ENCODE data around the gene SLC10A7.
A peak's percentile ranks its signal among the peaks of the same experiment; 100 is the strongest.

Gene SLC10A7

DNA sequence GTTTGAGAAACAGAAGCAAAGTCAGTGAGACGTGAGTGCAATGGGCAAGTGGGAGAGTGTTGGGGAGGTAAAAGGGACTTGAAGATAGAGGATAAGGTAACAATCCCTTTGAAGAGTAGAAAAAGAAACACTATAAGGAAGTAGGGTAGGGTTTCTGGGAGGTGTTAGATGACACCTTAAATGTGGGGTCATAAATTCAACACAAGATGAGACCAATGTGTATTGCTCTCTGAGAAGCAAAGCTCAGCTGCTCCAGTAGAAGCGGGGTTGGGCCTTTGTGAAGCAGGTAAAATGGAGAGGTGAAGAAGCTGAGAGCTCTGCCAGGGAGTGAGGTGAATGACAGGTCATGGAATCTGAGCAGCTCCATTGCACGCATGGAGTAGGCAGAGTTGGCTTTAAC is 222.1 kb downstream of the SLC10A7 start:
- no peak for DNase-seq

DNA sequence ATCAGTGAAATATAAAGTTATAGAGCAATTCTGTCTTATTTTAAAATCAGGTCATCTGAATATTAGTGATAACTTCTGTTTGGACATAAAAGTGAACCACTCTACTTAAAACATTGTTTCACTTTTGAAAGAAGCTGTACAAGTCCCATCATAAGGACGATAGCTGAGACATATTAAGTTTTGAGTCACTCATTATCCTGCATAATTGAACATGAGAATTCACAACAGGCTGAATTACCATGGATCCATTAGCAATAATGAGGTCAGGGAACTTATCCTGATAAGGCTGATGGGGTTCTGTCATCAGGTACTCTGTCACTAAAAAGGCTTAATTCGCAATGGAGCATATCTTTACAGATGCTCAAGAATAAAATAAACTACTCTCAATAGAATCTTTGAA is 227.0 kb downstream of the SLC10A7 start:
- no peak for DNase-seq

DNA sequence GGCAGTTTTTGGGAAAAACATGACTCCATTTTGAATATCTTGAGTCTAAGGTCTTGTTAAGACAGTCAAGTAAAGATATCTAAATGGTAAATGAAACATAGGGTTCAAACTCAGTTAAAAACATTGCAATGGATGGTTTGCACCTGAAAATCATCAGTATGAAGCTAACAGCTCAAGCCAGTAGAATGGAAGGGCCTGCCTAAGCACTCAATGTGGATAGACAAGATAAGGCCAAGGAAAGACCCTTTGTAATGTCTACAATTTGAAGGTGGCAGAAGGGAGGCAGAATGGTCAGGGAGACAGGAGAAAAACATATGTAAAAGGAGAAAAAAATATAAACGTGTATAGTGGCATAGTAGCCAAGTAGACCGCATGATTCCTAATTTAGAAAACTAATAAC is 229.2 kb downstream of the SLC10A7 start:
- no peak for DNase-seq

DNA sequence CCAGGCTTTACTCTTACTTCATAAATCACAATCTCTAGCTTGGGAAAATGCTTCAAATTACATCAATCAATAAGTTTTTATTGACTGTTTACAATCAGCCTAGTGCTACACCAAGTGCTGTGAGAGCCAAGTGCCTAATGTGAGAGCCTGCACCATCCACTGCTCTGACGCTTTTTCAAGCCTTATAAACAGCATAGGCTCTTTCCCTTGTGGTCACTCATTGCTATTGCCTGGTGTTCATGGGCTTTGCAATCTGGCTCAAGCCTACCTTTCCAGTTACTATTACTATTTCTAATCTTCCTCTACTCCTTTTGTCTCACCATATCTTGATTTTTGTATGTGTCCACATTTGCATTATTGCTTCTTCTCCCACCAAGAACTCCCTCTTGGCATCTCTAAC is 230.4 kb downstream of the SLC10A7 start:
- no peak for DNase-seq

DNA sequence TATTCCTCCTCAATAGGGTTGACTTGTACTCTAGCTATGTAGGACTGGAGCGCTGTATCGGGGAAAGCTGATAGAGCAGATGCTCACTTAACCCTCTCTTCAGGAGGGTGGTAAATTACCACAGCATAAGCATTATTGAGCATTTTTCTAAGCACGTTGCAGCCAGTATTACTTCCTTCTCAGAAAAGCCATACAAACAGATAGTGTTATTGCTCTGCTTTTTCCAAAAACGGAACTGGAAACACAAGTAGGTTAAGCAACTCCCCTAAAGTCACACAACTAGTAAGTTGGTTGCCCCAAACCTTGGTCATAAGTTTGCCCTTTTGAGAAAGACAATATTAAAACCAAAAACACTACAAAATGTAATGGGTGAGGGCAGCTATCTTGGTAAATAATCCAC is 233.5 kb downstream of the SLC10A7 start:
- DNase-seq = peak; percentile 87

DNA sequence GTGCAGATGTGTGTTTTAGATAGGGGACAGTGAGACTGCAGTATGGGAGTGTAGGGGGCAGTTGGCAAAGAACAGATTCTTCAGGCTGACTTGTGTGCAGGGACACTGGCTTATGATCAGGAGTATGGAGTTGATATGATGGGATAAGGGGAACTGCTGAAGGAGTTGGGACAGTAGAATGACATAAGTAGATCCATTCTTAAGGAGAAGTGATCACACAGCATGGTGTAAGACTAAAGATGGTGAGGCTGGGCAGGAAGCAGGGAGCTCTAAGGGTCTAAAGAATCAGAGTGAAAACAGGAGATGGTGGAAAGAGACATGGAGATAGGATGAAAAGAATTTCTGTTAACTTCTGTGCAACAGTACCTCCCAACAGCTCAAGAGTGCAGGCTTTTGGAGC is 236.7 kb downstream of the SLC10A7 start:
- DNase-seq = peak; percentile 53

DNA sequence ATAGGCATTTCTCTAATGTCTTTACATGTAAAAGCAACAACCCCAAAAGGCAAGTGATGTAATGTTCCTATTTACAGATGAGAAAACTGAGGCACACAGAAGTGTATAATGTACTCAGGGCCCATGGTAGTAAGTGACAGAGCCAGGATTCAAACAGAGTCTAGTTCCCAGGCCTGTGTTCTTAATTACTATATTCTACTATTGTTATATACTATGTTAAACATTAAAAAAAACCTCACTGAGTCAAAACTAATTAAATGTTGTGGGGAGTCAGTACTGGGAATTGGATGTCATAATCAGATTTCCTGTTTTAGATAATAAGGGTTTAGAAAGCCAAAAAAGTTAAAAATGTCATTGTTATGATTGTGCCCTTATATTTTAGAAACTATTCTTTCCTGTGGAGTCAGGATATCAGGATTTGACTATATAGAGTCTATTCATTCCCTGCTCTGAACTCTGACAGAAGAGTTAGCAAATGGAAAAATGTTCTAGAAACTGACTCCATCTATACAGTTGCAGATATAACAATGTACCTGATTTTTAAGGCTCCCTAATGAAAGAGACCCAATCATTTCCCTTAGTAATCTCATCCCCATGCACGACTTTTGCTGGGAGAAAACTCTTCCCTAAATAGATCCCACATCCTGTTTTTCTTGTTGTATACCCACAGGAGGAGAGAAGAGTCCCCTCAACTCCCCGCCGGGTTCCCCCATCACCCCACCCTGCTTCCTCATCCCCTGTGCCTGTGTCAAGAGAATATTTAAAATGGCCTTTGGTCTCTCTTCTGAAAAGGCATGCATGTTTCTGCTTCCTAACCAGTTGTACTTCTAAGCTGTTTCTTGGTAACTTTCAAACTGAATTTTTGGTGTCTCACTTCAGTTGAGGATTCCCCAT is 237.7 kb downstream of the SLC10A7 start:
- peak; percentile 12 for DNase-seq

DNA sequence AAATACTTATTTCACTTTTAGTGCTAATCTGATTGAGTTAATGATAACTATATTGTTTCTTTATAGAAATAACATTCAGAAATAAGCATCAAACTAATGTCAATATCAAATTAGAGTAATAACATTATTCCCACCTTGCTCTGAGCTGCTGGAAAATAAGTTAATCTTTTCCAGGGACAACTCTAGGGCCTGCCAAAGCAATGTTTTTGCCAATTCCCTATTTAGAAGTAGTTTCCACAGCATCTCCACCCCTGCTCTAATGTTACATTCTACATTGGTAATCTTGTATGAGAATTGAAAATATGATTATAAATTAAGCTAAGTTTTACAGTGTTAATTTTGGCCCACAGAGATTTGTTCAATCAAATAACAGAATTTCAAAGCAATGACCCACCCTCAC is 239.1 kb downstream of the SLC10A7 start:
- DNase-seq = no peak

DNA sequence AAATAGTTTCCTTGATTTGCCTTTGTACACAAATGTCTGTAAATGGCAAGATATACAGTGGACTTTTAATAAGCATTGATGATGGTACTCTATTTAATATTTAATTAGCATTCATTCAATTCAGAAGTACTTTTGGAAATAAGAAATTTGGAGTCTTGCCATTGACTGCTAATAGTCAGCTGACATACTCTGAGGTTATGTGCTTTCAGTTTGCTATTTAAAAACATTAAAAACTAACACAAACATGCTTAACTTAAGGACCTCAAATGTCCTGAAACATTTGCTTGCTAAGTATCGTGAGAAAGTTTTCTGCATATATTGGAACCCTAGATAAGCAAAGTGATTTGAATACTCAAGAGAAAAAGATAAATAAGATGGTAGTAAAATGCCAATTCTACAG is 242.8 kb downstream of the SLC10A7 start:
- no peak for DNase-seq

DNA sequence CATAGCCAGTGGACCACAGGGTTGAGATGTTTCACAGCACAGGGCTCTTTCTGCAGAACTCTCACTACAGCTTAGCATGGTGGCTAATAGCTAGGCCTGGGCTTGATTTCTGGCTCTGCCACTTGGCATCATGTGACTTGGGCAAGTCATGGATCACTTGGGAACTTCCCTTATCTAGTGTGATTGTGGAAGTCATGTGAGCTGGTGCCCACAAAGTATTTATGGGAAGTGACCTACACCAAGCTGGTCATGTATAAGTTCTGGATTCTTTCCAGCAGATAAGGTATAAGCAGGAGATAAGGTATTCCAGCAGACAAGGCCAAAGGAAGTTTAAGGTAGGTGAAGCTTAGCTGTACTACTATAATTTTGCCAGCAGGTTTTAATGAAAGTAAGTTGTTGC is 246.4 kb downstream of the SLC10A7 start:
- peak; percentile 79 for DNase-seq

DNA sequence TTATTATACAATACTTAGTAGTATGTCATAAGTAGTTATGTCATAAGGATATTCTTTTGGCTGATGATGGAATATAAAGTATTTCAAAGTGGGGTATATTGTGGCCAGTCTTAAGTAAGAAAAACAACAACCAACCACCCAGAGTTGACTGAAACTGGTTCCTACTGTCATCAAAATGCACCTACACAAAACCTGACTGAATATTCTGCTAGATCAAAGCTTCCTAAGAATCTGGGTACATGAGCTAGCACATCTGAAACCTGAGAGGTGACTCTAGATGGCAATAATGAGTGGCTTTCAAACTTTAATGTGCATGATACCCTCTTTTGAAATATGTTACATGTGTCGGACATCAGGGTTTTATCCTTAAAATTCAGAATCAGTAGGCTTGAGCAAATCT is 247.0 kb downstream of the SLC10A7 start:
- peak; percentile 12 for DNase-seq

DNA sequence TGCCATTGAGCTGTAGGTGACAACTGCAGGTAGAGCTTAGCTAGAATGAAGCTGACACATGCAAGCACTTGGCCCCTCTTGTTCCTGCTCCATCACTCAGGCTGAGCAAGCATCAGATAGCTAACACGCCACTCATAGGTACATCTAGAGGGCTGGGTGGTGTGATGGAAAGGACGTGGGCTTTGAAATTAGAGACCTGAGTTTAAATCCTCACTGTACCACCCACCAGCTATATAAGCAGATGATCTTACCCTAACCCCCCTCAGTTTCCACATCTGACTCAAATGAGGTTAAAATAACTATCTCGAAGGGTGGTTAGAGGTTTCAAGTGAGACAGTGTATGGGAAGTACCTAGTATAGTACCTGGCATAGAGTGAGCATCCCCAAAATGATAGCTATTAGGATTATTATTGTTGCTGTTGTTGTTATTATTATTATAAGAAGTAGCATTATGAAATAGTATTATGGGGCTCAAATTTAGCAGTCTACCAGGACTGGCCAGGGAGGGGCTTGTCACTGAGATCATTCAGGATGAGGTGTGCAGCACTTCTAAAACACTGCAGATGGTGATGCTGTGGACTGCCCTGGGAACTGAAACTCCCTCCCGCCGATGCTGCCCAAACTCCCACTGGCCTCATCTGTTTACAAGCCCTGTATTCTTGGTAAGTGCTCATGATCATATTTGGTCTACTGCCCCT is 248.4 kb downstream of the SLC10A7 start:
- no peak for DNase-seq

DNA sequence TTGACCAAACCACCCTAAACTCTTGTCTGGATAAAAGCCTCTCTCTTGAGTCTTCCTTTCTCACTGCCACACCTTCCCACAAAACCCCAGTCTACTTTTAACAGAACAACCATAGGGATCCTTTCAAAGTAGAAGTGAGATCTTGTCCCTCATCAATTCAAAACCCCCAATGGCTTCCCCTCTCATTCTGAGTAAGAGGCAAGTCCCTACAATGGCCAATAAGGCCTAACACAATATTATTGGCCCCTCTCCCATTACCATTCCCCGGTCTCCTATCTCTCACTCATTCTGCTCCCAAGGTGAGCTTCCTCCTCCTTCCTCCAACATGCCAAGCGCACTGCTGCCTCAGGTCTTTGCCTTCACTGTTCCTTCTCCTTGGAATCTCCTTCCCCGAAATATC is 250.3 kb downstream of the SLC10A7 start:
- no peak for DNase-seq

DNA sequence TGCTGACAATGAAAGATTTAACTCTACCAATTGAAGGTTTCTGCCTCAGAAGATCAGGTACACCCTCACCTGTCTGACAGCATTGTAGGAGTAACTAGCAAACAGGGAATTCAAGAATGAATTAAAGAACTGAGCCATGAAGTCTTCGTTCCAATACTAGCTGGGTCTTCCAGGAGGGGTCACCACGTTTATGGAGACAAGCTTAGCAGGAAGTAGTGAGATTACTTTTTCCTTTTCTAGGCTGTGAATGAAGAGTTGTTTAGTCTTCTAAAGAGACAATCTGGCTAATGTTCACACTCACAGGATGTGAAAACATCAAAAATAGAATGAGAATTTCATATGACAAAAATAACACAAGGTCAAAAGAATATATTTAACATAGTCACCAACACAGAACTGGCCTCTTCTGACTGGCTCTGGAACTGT is 252.5 kb downstream of the SLC10A7 start:
- no peak for DNase-seq

DNA sequence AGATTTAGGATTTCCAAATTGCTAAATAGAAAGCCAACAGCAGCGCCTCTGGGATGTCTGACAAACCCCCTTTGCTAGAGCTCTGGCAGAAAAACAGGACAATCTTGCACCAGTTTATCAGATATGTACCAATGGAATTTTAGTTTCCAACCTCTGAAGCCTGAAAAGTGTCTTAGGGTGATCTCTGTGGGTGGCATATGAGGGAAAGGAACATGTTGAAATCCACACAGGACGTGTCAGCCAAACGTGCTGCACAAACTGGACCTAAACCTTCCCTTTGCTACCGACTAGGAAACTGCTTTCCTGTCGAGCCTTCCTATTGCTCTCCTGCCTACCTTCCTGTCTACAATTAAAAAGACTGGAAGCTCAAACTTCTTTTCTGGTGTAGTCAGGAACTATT is 253.9 kb downstream of the SLC10A7 start:
- DNase-seq = no peak

DNA sequence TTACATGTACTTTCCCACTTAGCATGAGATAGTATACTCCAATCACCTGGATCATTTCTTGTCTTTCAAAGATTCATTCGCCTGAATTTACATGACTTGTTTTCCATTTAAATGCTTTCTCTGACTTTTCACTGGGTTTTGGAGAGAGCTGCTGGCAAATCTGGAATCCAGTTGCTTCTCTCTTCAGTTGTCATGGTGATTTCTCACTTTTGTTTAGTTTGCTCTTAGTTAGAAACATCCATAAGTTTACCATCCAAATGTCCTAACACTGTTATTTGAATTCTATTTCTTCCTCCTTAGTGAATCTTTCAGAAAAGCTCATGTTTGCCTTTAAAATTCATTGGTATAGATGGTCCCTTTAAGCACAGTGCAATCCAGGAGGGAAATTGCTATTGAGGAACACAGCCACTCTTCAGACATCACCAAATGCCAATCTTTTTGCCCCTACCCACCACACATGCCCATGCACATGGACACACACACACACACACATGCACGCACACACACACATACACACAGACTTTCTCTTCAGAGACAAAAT is 255.7 kb downstream of the SLC10A7 start:
- DNase-seq = no peak

DNA sequence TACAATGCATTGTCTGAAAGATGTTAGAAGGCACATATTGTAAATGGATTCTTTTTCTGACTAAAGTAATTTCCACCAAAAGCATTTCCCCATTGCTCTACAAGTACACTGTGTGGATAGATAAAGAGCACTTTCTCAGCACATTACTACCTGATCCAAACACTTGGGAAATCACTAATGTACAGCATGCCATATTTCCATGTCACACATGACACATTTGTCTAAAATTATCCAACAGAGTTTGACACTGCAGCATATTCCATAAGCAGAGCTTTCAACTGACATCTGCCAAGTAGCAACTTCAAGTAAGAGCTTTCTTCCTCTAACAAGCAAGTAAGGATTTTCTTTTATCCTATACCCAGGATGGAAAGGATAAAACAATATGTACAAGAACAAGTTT is 257.9 kb downstream of the SLC10A7 start:
- DNase-seq = no peak

DNA sequence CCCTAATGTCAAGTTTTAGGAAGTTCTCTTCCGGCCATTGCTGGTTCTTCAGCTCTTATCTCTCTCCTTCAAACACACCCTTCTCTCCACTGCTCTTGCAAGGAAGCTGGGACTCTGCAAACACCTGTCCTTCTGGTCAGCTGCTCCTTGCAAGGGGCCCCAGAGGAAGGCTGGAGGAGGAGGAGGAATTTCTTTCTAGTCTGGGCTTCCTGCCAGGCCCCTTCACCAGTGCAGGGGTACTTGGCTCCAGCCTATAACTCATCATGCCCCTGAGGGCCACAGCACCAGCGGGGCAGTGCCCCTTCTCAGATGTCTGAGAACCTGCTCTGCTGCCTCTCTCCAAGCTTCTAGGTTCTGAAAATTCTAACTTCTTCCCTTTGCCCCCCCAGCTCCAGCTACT is 260.7 kb downstream of the SLC10A7 start:
- DNase-seq = no peak

DNA sequence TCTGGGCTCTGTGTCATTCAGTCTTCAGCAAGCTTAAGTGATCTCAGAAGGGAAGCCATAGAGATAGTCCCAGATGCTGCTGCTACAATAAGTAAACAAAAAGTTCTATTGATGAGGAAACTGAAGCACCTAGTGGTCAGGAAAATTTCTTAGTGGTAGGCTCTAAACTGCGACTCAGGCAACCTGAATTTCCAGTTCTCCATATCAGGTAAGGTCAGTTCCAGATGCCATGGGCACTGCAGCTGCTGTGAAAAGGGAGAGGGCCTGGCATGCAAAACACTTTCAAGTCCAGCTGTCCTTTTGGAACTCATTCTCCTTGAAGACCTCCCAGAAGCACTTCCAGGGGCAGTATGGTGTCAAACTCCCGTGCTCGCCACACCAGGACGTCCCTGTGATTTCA is 261.2 kb downstream of the SLC10A7 start:
- DNase-seq = no peak

DNA sequence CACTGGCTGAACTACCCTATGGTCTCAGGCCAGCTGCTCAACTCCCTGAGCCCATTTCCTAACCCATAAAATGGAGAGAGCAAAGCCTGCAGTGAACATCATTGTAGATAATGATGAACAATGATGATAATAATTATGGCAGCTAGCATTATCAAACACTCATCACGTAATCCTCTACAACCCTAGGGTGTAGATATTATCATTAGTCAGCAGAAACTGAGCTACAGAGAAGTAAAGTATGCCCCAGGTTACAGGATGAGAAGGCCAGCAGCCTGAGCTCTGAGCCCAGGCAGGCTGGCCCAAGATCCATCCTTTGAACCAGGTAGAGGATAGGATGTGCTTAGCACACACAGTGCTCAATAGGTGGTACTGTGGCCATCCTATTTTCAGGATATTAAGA is 264.2 kb downstream of the SLC10A7 start:
- no peak for DNase-seq

DNA sequence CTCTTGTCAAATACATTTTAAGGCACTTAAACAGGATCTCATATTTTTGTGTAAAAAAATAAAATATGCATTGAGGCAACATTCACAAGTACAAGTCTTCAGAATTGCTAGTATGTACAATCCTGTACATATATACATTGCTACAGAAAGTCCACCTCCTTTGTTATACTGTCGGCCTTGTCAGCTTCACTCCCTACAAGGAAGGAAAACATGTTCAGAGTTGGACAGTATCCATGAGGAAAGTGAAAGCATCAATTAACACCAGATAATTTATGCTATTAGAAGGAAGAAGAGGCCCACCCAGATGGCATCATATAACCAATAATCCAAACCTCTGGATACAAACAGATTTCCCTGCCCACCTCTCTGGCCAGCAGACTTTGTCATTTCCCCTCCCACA is 265.4 kb downstream of the SLC10A7 start:
- no peak for DNase-seq

DNA sequence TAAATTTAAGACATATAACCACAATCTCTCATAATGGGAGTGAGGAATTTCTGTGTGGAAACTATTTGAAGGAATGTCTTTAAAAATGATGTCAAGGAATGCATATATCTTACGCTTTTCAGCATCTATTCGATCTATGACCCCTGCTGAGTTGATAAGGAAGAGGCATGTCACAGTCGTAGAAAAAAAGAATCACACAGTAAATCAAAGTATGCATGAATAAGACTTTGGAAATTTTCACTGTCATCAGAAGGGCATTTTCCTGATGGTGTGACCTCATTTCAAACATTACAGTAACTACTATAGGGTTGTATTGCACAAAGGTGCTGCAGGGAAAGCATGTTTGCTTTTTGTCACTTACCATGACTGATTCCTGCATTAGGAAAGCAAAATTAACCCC is 265.9 kb downstream of the SLC10A7 start:
- DNase-seq = no peak

DNA sequence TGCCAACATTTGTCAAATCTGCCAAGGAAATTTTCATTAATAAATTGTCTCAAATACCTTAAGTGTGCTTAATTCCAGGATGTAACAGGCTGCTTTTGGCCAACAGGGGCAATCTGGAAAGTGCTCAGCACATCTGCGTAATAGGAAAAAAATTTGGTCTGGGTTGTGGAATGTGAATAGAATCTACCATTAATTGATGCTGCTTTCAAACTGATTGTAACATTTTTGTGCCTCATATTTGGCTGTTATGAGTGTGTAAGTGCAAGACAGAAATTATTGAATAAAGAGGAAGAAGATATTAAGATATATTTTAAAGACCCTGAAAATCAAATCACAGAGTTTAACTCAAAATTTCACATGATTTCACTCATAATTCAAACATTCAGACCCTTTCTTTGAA is 266.3 kb downstream of the SLC10A7 start:
- DNase-seq = no peak

DNA sequence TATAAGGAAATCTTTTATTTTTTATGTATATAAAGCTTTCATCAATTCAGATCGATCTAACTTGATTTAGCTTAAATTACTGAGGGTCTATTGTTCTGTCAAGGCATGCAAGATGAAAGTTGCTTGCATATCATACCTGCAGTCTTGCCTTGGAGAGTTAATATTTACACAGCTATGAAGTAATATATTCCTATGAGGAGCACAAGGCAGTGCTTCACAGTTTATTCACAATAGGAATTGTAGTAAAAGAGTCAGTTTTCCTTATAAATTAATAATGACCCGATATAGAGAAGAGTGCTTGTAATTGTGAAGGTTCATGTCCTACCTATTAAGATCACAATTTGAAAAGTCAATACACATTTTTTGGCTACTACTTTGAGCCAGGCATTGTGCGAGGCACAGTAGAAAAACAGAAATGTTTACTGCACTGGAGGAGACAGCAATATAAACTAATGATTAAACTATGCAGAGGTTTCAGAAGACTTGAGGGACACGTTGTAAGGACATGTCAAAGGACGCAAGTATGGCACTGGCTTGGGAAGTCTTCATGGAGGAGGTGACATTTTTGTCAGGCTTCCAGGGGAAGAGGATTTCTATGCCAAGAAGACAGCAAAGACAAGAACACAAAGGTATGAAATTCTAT is 268.6 kb downstream of the SLC10A7 start:
- DNase-seq = no peak
